SU-DHL-6 (cell line): ENCODE results near the gene FLG2.

Experiments used
- CTCF ChIP-seq: fragments of 200-600 bp; sonication (generic); IDR thresholded peaks from one replicate; pipeline ENCODE4 v1.5.1; 2017; ENCODE audit warnings: antibody characterized with exemption, mild to moderate bottlenecking, low read length, moderate library complexity; ENCODE audit not compliant: insufficient read depth, poor library complexity, severe bottlenecking
- EZH2phosphoT487 ChIP-seq: fragments of 200-600 bp; sonication (generic), shearing (Covaris generic); conservative IDR thresholded peaks from 2 replicates; pipeline ENCODE4 v1.6.1; 2018; ENCODE audit warnings: mild to moderate bottlenecking, antibody characterized with exemption, low read length, moderate library complexity, mixed read lengths

- TF ChIP-seq CTCF (no peak), EZH2phosphoT487 (no peak)
Observed at GRCh38 chr1:152349611-152350010, 10.2 kb downstream of the FLG2 start.
